ENCODE results near the gene EML6.

The EML6 gene

DNA sequence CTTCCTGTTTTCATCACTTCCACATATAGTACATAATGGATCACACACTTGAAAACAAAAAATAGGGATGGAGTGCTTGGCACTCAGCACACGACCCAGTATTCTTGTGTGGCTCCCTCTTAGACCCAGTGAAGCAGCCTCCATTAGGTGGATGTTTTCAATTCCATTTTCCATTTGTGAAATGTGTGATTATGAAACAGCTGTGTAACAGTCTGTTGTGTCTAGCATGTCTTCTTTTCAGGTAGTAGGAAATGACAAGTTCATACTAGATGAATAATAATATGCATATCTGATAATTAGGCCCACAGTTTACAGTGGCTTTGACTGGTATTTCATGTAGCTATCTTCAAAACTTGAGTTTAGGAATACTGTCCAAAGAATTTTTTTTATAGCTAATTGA, 35.5 kb downstream of the EML6 start:
- no peak for DNase-seq

DNA sequence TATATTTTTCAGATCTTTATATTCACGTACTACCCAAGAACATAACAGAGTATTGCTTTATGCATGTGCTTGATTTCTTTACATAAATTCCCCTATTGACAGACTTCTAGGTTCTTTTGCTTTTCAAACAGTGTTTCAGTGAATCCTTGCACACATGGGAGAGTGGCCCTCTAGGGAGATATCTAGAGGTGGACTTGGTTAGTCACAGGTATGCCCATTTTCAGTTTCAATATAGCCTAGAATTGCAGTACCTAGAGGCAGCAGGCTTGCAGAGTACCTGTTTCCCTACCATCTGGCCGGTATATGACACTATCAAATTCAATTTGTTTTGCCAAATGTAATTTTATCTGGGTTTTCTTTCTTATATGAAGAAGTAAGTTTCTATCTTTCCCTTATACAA, 36.8 kb downstream of the EML6 start:
- no peak for DNase-seq

- no peak for DNase-seq
Measured at GRCh38 chr2:54763636-54764291, 40.3 kb downstream of the EML6 start.

GRCh38 chr2:54767921-54768320, 44.5 kb downstream of the EML6 start:
- DNase-seq, result no peak

DNA sequence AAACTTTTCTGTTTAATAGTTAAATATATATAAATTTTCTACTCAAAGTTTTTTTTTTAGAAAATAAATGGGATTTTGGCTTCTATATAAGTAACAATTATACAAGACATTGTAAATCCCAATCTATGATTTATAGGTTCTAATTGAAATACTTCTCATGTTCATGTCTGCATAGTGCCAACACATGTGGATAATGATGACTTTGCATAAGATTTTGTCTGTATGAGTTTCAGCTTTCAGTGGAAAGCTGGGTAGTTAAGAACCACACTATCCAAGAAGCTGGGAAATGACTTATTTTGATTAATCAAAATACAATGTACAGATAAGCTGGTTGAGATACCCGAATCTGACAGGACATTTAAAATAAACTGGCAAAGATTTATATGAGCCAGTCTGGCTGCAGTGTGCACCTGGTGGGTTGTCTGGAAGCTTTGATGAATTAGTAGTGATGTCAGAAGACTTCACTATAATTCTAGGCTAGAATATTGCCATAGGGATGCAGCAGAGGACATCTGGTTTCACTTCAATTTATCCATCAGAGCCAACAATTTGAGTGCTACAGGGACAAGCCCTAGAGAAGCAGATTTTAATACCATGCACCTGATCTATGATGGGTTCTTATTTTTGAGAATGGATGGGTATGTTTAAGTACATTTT, 45.4 kb downstream of the EML6 start:
- DNase-seq, result no peak

DNA sequence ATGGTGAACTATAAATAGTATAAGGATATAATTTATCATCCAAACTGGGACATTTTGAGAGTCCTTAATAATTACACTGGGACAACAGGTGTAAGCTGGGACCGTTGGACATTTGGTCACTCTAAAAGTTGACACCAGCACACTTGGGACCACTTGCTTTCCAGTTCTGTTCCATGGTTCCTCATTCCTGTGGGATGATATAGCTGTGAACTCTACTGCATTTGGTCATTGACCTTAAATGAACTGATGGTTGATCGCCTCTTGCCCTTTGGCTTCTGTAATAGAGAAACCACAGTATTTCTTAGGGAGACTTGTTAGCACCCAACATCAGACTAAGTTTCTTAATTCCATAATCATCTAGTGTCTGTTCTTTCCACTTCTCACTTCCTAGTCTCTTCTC, 46.7 kb downstream of the EML6 start:
- no peak for DNase-seq

DNA sequence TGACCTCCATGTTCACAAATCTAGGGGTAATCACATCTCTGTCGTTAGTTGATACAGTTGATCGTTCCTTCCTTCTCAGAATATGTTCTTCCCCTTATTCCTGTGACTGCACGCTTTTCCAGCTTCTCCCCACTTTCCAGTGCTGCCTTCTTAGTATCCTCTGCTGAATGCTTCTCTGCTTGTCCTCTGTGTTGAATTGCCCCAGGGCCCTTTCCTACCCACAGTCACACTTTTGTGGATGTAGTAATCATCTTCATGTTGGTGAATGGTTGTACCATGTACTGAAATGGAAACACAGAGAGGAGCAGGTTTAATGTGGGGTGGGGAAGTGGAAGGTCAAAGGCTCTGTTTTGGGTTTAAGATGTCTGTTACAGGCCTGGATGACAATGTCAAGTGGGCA, 47.2 kb downstream of the EML6 start:
- no peak for DNase-seq

- no peak for DNase-seq
Measured at GRCh38 chr2:54771166-54771885, 47.9 kb downstream of the EML6 start.

- no peak for DNase-seq
Measured at GRCh38 chr2:54772110-54772509, 48.6 kb downstream of the EML6 start.

GRCh38 chr2:54772531-54772930, 49.1 kb downstream of the EML6 start:
- DNase-seq, result no peak

DNA sequence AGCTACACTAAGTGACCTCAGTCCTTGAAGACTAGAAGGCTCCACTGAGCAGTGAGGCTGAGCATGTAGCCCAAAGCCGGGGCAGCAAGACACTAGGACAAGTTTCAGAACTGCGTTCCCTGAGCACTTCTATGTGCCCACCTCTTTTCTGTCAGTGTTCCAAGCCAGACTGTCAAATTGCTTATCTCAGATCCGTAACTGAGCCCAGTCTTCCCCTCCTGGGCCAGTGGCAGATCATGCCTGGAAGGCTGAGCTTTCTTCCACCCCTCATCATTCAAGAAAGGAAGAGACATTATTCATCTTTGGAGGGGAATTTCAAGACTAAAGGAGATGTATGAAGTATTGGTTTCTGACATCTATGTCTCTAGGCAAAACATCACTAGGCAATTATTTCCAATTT, 49.8 kb downstream of the EML6 start:
- DNase-seq, result no peak

DNA sequence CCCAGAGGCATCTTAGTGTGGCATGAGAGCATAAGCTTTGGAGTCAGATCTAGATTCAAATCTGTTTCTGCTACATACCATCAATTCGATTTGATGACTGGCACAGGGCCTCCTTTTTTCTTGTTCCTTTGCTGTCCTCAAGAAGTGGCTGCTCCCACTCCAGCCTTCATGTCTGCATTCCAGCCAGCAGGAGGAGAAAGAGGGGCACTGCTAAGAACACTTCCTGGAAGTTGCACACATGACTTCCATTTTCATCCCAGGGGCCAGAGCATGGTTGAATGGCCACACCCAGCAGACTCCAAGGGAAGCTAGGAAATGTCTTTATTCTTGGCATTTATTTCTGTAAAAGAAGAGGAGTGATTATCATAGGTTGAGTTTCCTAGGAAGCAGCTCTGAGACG, 50.4 kb downstream of the EML6 start:
- no peak for DNase-seq

DNA sequence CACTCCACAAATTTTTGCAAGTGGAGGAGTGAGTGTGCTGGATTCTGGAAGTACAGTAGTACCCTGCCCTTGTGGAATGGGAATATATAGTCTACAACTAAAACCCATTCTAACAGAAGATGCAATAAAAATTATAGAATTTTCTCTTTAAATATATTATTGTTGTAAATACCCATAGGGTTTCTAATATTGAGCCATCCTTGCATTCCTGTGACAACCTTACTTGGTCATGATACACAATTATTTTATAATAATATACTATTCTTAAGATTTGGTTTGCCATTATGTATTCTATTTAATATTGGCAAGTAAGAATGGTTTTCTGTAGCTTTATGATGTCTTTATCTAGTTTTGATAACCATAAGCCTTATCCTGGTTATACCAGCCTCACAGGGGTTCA, 52.2 kb downstream of the EML6 start:
- no peak for DNase-seq

DNA sequence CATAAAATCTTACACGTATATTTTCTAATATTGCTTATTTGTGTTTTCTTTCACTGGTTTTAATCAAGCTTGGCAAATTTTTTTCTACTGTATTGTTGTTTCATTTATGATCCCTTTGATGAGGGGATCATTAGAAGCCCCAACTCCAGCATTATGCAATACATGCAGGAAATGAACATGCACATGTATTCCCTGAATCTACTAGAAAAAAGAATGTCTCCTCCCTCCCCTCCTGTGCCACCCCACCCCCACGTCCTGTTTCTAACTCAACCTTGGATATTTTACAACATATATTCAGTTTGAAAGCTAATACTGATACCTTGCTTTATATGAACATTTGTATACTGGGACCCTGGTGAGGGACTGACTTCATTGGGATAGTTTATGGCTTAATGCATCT, 53.0 kb downstream of the EML6 start:
- no peak for DNase-seq

DNA sequence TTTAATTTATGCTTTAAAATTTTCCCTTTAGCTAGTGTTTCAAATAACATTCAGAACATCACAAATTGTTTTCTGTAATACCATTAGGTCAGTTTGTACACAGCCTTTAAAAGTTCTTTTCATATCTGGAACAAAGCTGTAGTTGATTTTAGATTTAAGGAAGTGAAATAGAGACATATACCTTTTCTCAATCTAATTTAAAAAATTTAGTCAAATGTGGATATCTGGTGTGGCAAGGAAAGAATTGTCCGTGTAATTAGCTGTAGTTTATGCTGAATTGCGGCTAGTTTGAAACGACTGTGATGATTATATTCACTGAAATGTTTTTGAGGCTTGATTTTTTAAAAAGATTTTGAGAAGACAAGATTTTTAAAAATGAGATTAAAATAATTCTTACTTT, 59.9 kb downstream of the EML6 start:
- DNase-seq, result no peak

- DNase-seq, result no peak
Measured at GRCh38 chr2:54787270-54787669, 63.8 kb downstream of the EML6 start.

DNA sequence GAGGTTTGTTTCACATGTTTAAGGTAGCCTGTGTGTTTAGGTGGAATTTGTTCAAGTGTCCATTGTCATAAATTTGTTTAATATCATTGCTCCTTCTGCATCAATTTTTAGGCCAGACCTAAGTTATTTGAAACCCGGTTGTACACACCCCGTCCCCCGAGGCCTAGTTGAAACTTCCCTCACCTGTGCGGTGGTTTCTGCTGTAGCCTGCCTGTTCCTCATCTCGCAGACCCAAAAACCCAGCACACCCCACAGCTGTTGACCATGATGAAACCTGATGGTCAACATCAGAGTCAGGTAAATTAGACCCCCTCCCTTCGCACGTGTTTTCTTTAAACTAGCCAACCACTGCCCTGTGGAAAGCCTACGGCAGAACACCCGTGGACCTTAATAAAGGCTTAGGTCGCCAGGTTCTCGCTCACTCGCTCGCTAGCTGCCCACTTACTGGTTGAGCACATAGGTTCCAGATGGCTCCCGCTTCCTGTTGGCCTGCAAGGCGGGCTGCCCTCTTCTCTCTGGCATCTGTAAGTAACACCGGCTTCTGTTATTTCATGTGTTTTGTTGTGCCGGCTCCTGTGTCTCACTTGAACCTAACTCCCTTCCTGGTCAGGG, 64.4 kb downstream of the EML6 start:
- DNase-seq, result no peak

DNA sequence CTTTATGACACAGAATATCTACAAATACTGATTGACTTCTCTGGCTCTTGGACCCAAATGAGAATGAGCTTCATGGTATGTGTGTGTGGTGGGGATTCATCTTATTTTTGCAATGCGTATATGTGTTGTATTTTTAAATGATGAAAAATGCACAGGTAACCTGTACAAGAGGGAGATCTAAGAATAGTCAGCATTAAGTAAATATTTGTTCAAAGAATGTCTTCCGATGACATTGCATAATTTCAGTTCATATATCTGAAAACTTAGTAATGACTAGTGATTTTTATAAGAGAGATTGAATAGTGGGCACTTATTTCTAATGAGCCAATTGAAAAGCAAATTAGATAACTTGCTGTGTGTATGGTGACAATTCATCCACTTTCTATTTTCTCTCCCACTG, 66.4 kb downstream of the EML6 start:
- DNase-seq, result no peak

- DNase-seq, result no peak
Measured at GRCh38 chr2:54791831-54792230, 68.4 kb downstream of the EML6 start.

GRCh38 chr2:54797307-54797706, 73.8 kb downstream of the EML6 start:
- no peak for DNase-seq

- no peak for DNase-seq
Measured at GRCh38 chr2:54801352-54801751, 77.9 kb downstream of the EML6 start.

DNA sequence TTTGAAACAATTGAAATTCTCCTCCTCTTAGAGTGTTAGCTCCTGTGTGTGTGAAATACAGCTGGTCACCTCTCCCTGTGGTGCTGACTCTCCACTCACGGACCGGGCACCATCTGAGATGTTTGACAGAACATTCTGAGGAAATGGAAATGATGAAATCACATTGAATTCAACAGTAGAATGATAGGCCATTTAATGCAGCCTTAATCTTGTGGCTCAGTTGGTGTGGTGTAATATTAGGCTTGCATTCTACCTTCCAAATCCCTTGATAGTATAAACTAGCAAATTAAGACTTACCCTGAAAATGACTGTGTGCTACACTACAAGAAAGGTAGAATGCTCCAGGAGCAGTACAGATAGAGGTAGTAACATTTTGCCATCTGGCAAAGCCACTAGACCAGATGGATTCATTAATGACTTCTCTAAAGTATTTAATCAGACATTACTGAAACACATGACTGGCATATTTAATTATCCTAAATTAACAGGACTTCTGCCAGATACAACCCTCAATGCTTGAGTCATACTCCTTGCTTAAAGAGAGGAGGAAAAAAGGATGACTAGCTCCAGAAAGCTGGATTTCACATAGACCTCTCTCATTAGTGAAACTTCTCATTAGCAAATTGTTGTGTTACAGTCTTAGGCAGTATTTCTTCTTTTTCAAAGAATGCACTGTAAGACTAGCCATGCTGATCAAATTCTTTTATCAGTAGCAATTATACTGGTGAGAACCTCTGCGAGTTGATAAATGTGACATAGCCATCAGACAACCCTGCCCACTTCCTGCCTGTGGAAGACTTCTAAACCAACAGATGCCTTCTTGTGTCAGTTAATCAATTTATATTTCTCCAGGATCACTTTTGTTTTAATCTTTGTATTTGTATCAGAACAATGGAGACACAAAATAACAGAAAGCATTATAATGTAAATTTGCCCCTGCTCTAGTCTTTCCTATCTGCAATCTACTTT, 80.6 kb downstream of the EML6 start:
- DNase-seq, result no peak

GRCh38 chr2:54805255-54805654, 81.8 kb downstream of the EML6 start:
- no peak for DNase-seq
